Adrenal gland (tissue), 5 donors: Measurements from ENCODE around the gene ERCC6L2.

Source experiments
- POLR2A ChIP-seq, 2 donors: fragments of 450-650 bp; IDR thresholded peaks; one replicate each; pipeline ENCODE4 v1.6.1; 2017; ENCODE audit warnings: antibody characterized with exemption in 2 of 2, mild to moderate bottlenecking in 2 of 2, moderate library complexity in 1 of 2
- TF ChIP-seq, protein P1 (sequence below), 6 experiments: fragments of 450-650 bp in 4 of 6; fragments of 200-600 bp in 2 of 6; sonication (generic) in 1 of 6; IDR thresholded peaks; 1 replicate in 5 of 6; 2 replicates in 1 of 6; pipeline versions ENCODE4 v1.5.1 to v1.8.0; 2016 to 2021; ENCODE audit warnings: antibody characterized with exemption in 6 of 6, mild to moderate bottlenecking in 2 of 6, moderate library complexity in 1 of 6
- donor health status: DM: no; HTN: no; CAD: no.

DNA sequence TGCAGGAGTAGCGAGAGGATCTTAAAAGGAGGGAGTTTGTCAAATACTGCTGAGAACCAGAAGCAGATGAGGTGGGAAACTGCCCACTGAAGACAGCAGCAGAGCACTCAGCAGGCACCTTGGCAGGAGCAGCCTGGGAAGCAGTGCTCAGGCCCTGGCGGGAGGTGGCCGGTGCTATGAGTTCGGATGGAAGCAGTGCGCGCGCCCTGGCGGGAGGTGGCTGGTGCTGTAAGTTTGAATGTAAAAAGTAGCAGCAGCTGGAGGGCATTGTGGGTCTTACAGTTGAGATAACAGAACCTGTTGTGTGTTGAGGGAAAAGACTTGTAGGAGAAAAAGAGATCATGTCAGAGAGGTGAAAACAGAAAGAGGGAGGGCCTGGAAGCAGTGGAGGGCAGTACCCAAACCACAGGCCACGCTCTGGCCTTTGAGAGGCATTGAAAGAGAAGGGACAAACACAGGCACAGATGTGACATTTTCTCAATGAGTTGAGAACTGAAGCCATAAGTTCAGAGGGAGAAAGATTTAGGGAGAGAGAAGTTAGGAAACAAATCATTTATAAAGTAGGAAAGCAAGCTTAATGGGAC, 130.9 kb downstream of the ERCC6L2 start:
- TF ChIP-seq, protein P1, sequence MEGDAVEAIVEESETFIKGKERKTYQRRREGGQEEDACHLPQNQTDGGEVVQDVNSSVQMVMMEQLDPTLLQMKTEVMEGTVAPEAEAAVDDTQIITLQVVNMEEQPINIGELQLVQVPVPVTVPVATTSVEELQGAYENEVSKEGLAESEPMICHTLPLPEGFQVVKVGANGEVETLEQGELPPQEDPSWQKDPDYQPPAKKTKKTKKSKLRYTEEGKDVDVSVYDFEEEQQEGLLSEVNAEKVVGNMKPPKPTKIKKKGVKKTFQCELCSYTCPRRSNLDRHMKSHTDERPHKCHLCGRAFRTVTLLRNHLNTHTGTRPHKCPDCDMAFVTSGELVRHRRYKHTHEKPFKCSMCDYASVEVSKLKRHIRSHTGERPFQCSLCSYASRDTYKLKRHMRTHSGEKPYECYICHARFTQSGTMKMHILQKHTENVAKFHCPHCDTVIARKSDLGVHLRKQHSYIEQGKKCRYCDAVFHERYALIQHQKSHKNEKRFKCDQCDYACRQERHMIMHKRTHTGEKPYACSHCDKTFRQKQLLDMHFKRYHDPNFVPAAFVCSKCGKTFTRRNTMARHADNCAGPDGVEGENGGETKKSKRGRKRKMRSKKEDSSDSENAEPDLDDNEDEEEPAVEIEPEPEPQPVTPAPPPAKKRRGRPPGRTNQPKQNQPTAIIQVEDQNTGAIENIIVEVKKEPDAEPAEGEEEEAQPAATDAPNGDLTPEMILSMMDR (IDR thresholded peaks at IDR 0.05): no peak
- TF ChIP-seq POLR2A (IDR thresholded peaks at IDR 0.05): no peak
